Non-pigmented ciliary epithelial cell (primary cell): ENCODE data around the gene TENM3.

Experiments used
- DNase-seq: peaks from one replicate; pipeline ENCODE4 v3.0.0-alpha.2; 2010; ENCODE audit warnings: low read depth

The TENM3 gene

DNA sequence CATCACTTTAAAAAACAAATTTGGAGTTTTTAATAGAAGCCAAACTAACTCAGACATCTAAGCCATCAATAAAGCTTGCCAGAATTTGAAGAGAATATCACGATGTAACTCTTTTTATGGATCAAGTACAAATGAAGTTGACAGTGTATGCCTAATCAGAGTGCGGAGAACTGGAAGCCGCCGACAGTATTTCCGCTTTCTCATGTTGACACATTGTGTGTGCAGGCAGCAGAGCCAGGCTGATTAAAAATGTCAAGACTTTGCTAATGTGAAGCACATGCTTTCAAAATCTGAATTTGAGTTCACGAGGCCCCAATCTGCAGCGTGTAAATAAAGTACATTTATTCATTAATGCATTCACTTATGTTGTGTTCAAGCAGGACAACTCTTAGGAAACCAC lies 161.2 kb downstream of the TENM3 start:
- no peak for DNase-seq

DNA sequence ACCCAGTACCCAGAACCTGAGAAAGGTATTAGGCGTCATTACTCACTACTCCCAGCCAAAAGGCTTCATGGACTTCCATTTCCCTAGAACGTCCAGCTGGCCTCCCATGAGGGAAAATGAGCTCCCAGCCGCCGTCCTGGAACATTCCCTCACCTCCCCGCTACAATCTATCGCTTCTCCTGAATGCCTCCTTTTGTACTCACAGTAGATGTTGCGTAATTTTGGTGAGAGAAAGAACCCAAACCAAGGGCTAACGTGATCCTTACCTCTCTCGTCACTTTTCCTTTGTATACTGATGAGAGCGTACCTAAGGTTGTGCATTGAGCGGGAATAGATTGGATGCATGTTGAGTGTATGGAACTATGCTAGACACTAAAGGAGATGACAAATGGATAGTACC lies 161.9 kb downstream of the TENM3 start:
- no peak for DNase-seq

DNA sequence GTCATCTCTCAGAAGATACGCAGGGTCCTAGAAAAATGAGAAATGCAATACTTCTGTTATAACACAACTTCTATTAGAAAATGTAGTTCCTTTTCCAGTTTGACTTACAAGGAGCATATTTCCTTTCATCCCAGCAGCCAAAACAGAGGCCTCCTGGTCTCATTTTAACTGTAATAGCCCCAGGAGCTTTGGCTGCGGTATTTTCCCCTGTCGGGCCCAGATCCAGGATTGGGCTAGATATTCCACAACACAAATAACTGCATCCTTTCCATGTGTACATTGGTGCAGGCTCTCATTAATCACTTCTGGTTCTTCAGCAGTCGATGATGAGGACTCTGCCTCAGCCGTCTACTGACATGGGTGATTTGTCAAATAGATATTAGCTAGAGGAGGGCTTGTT lies 166.1 kb downstream of the TENM3 start:
- DNase-seq, result no peak

DNA sequence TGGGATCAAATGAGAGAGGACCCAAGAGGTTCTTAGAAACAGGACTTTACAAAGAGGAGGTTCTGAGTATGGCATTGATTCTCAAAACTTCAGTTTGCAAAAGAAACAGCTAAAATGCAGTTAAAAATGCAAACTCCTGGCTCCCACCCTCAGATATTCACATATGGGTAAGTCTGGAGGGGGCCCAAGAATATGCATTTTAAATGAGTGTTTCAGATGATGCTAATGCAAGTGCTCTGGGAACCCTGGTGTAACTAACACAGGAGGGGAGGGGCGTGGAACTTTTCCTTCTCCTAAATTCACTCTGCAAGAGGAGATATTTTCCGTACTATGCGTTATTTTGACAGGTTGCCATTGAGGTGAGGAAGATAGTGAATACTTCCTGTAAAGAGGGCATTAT lies 168.2 kb downstream of the TENM3 start:
- DNase-seq, result no peak

DNA sequence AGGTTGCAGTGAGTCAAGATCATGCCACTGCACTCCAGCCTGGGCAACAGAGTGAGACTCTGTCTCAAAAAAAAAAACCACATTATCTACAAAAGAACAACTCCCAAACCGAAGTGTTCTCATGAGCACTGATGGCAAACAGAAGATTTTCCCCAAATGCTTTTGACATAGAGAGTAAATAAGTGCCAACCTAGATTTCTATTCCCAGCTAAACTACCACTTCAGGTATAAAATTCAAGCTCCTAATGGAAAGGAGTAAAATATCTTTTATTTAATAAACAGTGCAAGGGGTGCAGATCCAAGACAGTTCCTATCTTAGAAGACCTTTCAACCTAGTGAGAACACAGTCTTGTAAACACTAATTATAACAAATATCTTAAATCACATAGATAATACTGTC lies 170.3 kb downstream of the TENM3 start:
- DNase-seq, result no peak

DNA sequence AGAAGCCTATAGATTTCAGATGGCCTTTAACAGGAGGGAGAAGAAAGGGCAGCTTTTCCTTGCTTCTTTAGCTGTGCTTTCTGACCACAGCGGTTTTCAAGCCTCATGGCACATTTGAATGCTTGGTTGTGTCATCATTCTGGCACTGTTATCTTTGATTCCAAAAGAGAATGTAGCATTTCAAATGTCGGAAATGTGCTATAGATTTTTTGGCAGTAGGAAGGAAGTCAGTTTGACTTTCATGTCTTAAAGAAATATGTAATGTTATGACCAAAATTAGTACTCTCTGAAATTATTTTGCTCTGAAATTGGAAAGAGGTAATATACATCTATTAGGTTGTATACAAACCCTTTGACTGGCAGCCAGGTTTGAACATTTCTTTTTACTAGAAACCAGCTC lies 171.9 kb downstream of the TENM3 start:
- DNase-seq, result no peak

DNA sequence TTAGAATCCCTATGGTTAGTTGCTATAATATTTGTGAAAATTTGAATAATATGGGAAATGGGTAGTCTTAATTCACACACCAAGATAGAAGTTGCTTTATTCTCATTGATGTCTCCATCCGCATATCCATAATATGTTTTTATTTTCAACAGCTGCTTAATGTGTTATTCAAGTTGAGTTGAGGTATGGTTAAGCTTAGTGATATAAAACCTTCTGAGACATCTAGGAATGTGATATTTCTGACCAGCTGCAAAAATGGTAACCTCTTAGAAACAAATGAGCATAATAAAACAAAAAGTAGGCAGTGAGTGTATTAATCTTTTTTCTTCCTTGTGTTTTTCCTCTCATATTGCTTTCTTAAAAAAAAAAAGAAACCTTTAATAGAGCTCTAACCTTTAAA lies 172.9 kb downstream of the TENM3 start:
- no peak for DNase-seq

DNA sequence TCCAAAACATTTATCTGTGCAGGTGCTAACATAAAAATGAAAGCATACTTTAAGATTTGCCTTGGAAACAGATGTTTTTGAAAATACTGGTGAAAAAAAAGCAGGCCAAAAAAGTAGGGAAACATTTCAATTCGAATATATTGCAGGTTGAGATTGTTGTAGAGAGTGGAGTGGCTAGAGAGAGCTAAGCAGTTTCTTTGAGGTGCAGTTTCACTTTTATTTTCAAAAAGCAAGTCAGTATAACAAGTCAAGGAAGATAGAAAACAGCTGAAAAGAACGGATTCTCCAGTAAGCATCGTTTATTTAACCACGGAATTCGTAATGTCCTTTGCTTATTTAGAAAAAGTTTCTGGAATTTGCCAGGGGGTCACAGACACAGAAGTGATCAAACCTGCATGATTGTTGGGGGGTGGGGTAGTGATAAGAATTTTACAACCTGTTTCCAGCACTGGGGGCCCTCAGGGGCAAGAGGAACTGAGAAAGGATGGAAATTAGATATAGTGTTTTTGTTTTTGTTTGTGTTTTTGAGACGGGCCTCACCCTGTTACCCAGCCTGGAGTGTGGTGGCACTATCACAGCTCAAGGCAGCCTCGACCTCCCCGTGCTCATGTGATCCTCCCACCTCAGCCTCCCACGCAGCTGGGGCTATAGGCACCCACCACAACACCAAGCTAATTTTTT lies 175.0 kb downstream of the TENM3 start:
- no peak for DNase-seq

DNA sequence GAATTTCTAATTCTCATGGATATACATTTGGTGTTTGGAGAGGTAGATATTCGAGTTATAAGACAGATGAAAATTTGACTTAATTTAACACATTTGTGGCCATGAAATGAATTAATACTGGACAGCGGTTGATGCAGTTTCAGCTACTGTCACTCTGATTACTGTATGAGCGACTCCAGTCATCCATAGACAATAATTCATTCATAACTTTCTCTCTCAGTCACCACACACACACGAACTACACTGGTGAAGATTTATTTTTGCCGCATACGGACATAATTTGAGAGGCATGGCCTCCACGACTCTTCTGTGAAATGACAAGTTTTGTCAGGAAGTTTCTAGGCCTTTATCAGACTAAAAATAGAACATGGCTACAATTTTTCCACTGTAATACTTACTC lies 177.0 kb downstream of the TENM3 start:
- no peak for DNase-seq

DNA sequence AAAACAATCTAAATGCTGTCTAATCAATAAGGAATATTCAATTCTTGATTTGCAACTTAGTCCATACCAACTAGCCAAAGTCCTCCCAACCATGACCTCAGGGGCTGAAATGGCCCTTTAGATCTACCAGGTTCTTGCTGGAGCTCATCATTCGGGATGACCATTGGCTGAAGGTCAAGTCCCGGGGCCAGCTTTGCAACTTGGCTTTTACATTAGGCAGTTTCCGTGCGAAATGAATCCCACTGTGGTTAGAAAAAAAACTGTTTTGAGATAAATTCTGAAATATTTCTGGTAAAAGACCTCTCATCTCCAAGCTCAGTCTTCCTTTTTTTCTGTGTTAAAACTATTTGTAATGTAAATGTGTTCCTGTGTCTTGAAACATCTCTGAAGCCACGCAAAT lies 178.6 kb downstream of the TENM3 start:
- no peak for DNase-seq

DNA sequence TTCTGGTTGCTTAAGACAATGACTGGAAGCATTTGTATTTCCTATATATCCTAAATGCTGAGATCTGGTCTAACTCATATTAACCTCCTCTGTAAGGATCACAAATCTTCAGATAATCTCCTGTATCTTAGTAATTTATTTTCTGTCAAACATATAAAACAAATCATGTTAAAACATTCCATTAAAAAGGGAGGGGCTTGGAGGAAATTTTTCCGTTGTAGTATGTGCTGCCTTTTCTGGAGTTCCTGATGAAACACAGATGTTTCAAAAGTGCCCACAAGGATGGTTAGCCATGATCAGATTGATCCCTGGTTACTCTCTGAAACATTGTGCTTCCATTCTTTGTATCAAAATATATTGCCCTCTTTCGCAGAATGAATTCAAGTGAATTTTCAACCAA lies 182.1 kb downstream of the TENM3 start:
- DNase-seq, result no peak

DNA sequence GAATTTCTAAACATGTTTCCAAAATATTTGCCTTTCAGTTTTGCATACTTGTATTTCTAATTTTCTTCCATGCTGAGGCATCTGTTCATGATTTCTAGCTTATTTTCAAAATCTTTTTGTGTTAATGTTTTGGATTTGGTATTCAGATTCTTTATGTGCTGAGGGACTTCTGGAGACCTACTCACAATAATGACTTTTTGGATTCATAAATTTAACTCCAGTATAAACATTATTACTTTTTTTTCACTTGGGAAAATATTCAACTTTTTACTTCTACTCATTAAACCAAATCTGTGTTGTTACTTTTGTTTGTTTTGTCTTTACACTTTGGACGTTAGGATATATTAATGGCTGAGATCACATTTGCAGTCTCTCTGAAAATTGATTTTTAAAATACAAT lies 183.7 kb downstream of the TENM3 start:
- DNase-seq, result no peak

DNA sequence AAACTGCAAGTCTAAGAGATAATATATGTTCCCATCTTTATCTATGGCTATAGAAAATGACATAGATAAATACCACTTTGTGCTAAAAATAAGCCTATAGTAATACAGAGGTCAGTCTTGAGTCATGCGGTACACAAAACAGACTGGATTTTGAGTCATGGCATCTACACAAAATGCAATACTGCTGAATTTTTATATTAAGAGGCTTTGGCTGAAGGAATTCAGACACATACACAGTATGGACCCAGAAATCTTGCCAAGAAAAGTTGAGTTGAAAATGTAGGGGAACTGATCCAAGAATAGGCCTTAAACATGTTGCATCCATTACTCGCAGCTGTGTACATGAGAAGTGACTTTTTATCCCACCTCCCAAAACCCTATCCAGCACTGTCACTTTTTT lies 184.4 kb downstream of the TENM3 start:
- DNase-seq, result no peak

DNA sequence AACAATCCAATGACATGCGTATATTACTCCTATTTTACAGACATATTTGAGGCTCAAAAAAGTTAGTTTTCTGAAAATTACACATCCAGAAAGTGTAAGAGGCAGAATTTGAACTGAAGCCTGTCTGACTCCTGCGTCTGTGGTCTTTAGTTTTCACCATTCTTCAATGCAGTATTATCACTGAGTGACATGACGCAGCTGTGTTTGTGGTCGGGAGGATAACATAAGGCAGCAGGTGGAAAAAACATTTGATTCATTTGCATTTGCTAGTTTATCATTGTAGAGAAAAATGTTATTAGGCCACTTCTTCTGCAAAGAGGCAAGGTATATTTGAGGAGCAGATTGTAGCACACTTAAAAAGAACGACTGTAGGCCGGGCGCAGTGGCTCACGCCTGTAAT lies 186.7 kb downstream of the TENM3 start:
- DNase-seq, result no peak

DNA sequence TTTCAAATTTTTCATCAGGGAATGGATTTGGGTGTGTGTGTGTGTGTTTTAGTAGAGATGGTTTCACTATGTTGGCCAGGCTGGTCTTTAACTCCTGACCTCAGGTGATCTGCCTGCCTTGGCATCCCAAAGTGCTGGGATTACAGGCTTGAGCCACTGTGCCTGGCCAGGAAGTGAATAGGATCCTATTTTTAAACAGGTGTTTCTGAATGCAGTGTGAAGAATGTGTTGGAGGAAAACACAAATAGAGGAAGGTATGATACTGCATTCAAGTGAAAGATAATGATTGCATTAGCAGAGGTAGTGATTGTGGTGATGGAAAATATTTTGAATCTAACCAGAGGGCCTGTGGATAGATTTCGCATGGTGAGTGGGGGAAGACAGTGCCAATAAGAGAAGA lies 189.6 kb downstream of the TENM3 start:
- no peak for DNase-seq

DNA sequence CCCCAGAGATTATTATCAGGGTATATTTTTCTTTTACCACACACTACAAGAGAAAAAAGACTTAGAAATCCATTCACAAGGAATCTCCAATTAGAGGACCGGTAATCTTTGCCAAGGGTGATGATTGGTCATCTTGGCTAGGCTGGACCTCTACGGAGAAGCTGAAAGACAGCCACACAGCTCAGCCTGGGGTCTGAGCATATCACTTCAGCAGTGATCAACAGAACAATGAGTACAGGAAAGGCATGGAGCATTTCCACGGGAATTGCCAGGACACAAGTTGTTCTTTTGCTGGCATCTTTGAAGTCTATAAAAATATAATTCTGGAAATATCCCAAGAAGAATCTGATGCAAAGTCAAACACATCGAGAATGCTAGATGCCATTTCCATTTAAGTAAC lies 191.5 kb downstream of the TENM3 start:
- no peak for DNase-seq

DNA sequence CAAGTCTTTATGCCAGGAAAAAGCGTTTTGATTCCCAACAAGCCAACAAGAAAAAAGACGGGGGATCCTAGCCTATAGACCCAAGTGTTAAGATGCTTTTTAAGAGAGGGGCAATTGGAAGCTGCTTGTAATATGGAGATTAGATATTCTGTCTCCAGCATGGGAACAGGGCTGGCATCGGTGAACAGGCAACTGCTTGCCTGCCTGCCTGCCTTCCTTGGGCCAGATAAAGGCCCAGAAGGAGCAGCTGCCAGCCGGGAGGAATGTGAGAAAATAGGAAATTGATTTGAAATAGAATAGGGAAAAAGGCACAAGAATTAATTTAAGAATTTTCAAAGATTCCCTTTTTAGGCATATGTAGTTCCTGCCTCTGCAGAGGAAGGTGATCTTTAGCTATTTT lies 192.2 kb downstream of the TENM3 start:
- DNase-seq, result no peak

DNA sequence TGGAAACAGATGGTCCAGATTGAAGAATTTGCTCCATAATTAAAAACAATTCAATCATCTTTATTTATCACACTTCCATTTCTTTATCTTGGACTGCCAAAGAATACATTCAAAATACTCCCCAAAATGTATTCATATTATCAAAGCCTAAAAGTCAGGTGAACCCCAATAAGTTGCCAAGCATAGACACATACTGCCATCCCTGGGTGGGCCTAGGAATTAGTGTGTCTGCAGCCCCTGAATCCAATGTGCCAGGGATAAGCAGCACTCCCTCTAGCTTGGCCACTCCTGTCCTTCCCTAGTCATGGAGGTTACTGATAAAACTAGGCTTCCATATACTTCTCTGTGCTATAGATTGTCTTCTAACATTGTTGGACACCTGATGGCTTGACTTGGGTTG lies 199.9 kb downstream of the TENM3 start:
- no peak for DNase-seq

DNA sequence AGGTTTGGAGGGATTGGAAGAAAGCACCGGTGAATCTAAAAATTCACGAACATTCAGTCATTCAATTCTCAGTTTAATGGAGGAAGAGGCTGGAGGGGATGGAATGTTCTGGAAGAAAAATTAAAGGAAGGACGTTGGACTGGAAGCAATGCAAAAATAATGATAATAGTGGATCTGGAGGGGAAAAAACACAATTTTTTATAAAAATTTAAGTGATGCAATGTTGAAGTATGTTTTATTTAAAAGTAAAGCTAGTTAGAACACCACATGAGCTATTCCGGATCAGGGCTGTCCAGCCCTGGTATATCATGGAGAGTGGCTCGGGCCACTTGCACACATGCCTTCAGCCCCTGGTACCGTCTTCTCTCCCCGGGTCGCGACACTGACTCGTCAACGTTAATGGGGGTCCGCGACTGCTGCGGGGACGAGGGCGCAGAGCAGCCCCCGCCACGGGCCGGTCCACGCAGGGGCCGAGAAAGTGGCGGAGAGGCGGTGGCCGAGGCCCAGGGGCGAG lies 204.6 kb downstream of the TENM3 start:
- DNase-seq, result no peak

DNA sequence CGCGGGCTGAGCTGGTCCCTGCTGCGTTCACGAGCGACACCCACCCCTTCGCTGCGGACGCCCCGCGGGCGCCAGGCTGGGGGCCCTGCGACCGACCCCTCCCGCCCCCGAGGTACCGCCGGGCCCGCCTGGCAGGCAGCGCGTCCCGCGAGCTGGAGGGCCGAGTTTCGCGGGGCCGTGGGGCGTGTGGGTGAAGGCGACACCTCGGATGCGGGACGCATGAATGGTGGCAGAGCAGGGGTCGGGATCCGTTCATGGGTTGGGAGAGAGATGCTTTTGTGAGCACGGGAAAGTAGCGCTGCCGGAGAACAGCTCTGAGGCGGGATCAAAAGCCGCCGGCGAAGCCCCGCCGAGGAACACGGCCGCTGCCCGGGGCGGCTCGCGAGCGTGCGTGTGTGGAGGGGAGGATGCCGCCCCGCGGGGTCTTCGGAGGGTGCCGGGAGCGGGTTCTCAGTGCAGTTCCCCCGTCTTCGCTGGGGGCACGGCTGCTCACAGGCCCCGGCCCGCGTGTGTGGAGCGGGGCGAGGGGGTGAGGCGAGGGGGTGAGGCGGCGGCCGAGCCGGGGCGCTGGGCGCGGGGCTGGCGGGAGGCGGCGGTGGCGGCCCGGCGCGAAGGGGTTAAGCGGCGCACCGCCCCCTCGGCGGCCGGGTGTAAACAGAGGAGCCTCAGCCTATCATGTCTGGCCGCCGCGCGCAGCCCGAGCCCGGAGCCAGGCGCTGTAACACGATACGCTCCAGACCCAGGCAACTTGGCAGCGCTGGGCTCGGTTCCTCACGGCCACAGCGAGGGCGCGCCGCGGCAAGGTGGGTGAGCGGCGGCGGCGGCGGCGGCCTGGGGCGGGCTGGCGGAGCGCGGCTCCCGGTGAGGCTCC lies 205.3 kb downstream of the TENM3 start:
- peak; percentile 38 for DNase-seq

DNA sequence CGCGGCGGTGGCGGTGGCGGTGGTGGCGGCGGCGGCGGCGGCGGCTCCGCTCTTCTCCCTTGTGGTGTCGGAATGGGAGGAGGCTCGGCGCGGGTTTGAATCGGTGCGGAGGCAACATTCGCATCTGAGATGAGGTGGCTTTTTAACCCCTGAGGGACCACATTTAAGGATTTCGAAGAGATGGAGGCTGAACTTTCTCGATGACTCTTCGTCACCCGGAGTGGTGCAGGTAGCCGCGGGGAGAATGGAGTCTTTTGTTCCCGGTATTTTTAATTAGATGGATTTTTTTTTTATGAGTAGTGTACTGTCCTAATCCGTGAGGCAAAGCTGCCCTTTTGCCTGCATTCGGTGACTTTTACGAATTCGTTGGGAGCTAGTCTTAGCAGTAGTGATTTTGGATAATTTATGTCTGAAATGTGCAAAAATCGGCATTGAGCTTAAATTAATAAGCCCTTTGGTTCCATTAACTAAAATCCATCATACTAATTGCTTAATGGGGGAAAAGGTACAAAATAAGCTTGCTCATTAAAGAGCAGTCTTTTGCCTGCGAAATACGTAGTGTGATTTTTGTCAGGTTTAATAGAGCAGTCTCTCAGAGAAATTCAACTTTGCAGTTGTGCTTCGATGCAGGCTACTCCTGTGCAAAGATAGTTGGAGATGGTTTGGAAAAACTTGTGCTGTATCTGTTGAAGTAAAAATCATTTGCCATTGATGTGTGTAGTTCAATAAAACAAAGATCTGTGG lies 206.2 kb downstream of the TENM3 start:
- DNase-seq, result no peak

DNA sequence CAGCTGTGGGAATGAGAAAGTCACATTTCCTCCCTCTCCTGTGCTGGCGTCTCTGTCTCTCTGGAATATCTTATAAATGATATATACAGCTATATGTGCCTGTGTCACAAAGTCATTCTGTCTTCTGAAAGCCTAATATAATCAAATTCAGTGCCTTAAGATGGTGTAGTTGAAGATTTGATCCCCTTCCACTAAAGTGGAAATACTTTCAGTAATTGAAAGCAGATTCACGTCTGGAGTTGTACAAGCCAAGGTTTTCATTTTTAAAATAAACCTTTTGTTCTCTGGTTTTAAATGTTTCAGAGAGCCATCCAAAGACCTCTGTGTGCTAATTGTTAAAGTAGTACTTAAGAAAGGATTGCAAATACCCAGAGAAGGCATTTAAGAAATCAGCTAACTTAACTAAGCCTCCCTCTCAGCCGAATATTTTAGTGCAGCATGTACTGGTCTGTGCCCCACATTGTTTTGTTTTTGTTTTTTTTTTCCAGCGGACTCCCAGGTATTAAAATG lies 206.8 kb downstream of the TENM3 start:
- DNase-seq, result no peak

DNA sequence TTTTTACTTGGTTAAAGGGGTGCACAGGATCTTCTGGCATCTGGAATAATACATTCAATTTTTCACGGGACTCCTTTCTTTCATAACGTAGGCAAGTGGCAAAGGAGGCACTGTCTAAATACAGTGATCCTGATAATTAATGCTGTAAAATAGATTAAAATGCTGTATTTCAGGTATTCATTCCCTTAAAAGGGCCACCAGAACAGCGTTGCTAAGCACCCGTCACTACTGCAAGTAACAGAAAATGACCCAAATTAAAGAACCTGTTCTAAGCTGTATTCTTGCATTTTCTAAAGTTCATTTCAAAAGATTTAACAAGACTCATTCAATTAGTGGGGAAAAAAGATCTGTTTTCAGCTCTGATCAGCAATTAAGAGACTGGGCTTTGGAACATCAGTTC lies 208.2 kb downstream of the TENM3 start:
- no peak for DNase-seq
